Measurements from ENCODE around the gene IRF2BP1.

The IRF2BP1 gene

GRCh38 chr19:45862564-45863334 is 23.2 kb downstream of the IRF2BP1 start, which contains the start of gene SYMPK:
TSS of gene SYMPK (minus strand) at chr19:45863147. CDS start at chr19:45854495, 8,652 bp downstream.
- DNase-seq (ENCODE audit: low spot score): peak; percentile 99

GRCh38 chr19:45862271-45862563 is 23.7 kb downstream of the IRF2BP1 start:
- no peak for DNase-seq (ENCODE audit: low spot score)

- no peak for DNase-seq (ENCODE audit: low spot score)
These were observed 25.3 kb downstream of the IRF2BP1 start for GRCh38 chr19:45860359-45861259.

DNA sequence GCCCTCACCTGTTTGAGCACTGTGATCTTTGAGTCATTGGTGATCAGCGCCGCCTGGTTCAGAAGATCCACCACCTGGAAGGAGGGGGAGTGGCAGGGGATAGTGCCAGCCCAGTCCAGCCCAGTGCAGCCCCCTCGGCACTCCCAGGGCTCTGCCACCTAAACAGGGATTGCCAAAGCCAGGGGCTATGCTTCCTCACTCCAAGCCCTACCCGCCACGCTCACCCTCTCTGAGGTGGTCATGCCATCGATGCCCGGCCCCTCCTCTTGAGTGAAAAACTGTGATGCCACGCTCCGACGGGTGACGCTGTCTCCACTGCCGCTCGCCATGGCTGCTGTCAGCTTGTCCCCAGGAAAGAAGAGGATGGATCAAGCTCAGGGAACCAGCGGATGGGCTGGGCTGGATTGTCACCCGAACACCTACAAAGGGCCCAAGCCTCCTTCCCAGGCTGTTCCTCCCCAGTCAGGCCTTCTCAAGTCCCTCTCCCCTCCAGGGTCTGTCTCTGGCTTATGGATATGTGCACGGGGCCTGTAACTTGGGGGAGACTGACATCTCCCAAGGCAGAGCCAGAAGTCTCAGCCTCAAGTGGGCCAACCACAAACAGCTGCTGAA is 31.7 kb downstream of the IRF2BP1 start:
- DNase-seq (ENCODE audit: low spot score): no peak

- DNase-seq (ENCODE audit: low spot score): no peak
These were observed 33.0 kb downstream of the IRF2BP1 start for GRCh38 chr19:45852983-45853382.

GRCh38 chr19:45852145-45852750 is 33.7 kb downstream of the IRF2BP1 start:
- no peak for DNase-seq (ENCODE audit: low spot score)

DNA sequence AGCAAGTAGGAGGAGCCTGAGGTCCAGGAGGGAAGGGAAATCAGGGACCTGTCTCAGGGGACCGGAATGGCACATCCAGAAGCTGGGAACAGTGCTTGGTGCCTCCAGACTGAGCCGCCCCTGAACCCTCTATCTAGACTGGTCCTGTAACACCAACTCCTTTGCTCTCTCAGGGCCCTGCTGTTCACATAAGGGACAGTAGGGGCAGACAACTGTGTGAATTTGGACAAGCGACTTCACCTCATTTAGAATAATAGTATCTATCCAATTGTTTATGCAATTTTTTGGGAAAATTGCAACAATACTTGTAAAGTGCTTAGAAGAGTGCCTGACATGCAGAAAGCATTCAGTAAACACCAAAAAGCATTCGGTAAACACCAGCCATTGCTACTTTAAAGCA is 37.0 kb downstream of the IRF2BP1 start:
- no peak for DNase-seq (ENCODE audit: low spot score)

GRCh38 chr19:45847663-45848062 is 38.3 kb downstream of the IRF2BP1 start:
- no peak for DNase-seq (ENCODE audit: low spot score)

DNA sequence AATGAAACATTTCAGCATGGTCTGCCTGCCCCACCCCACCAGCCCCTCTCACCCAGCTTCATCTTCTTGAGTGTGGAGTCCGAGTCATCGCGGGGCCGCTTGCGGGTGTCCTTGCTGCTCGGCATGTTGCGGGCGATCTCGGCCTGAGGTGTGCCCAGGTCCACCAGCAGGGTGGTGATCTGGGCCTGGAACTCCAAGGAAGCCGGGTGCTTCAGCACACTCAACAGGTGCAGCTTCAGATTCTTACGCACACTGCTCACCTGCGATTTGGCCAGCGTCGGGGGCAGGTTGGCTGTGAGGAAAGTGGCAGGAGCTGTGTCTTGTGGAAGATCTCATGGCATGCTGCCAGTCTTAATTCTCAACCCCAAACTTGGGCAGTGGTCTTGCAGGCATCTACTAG is 43.7 kb downstream of the IRF2BP1 start:
- DNase-seq (ENCODE audit: low spot score): no peak

GRCh38 chr19:45834970-45835369 is 51.0 kb downstream of the IRF2BP1 start:
- DNase-seq (ENCODE audit: low spot score): no peak

All from CD4-positive, alpha-beta T cell treated with Interleukin-6 at 100 ng/mL for 8 hours (primary cell).